GM12878 (cell line): Measurements from ENCODE around the gene PUS3.

Experiments
- POLR2AphosphoS5 ChIP-seq: IDR thresholded peaks from 2 replicates; pipeline ENCODE4 v1.6.1; 2011; ENCODE audit warnings: mild to moderate bottlenecking, low read length, inconsistent platforms
- TF ChIP-seq, protein P1 (sequence below): IDR thresholded peaks from 2 replicates; pipeline ENCODE4 v1.6.1; 2011; ENCODE audit warnings: low read depth, mild to moderate bottlenecking, low read length, moderate library complexity, borderline replicate concordance; ENCODE audit errors: extremely low read depth
- TF ChIP-seq, protein P2 (sequence below): IDR thresholded peaks from 2 replicates; pipeline ENCODE4 v1.6.1; 2012; ENCODE audit warnings: low read depth, low read length, improper control_type of control experiment
- TF ChIP-seq, protein P3 (sequence below), 3 experiments: IDR thresholded peaks in 2 of 3; conservative IDR thresholded peaks in 1 of 3; 2 replicates each; pipeline ENCODE4 v1.5.1; 2011; ENCODE audit warnings: low read depth in 3 of 3, low read length in 3 of 3, mild to moderate bottlenecking in 3 of 3, control low read depth in 2 of 3, moderate library complexity in 2 of 3, inconsistent platforms in 1 of 3, mixed read lengths in 1 of 3; ENCODE audit not compliant: control insufficient read depth in 2 of 3, insufficient read depth in 1 of 3; ENCODE audit errors: extremely low read depth in 1 of 3
- TF ChIP-seq, protein P4 (sequence below): fragments of 450-650 bp; IDR thresholded peaks from 2 replicates; pipeline ENCODE4 v1.6.1; 2016; ENCODE audit warnings: mild to moderate bottlenecking, moderate library complexity, borderline replicate concordance

DNA sequence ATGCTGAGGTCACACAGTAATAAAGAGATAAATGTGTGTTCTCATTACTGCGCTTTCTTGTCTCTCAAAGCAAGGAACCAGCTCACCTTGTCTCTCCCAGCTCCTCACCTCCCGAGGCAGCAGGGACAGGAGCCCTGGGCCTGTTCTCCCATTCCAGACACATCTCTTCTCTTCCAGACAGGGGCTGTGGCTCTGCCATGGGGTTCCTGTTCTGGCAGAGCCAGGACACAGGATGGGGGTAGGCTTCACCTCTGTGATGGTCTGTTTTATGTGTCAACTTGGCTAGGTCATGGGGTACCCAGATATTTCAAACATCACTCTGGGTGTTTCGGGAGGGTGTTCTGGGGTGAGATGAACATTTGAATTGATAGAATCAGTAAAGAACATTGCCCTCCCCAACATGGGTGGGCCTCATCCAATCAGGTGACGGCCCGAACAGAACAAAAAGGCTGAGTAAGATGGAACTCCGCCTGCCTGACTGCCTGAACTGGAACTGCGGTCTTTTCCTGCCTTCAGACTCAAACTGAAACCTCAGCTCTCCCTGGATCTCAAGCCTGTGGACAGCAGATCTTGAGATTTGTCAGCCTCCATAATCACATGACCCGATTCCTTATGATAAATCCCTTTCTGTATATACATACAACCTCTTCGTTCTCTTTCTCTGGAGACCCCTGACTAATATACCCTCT is 40.8 kb upstream of the PUS3 start:
- TF ChIP-seq, protein P1, sequence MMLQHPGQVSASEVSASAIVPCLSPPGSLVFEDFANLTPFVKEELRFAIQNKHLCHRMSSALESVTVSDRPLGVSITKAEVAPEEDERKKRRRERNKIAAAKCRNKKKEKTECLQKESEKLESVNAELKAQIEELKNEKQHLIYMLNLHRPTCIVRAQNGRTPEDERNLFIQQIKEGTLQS = no peak
- TF ChIP-seq, protein P2, sequence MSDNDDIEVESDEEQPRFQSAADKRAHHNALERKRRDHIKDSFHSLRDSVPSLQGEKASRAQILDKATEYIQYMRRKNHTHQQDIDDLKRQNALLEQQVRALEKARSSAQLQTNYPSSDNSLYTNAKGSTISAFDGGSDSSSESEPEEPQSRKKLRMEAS = no peak
- TF ChIP-seq, protein P3, sequence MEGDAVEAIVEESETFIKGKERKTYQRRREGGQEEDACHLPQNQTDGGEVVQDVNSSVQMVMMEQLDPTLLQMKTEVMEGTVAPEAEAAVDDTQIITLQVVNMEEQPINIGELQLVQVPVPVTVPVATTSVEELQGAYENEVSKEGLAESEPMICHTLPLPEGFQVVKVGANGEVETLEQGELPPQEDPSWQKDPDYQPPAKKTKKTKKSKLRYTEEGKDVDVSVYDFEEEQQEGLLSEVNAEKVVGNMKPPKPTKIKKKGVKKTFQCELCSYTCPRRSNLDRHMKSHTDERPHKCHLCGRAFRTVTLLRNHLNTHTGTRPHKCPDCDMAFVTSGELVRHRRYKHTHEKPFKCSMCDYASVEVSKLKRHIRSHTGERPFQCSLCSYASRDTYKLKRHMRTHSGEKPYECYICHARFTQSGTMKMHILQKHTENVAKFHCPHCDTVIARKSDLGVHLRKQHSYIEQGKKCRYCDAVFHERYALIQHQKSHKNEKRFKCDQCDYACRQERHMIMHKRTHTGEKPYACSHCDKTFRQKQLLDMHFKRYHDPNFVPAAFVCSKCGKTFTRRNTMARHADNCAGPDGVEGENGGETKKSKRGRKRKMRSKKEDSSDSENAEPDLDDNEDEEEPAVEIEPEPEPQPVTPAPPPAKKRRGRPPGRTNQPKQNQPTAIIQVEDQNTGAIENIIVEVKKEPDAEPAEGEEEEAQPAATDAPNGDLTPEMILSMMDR (IDR thresholded peaks at IDR 0.05 in 2 of 3, conservative IDR thresholded peaks at IDR 0.05 in 1 of 3; ENCODE audit: control insufficient read depth in 2 of 3, extremely low read depth in 1 of 3, insufficient read depth in 1 of 3, low read depth in 3 of 3, low read length in 3 of 3) = no peak
- no peak for TF ChIP-seq POLR2AphosphoS5
- TF ChIP-seq, protein P4, sequence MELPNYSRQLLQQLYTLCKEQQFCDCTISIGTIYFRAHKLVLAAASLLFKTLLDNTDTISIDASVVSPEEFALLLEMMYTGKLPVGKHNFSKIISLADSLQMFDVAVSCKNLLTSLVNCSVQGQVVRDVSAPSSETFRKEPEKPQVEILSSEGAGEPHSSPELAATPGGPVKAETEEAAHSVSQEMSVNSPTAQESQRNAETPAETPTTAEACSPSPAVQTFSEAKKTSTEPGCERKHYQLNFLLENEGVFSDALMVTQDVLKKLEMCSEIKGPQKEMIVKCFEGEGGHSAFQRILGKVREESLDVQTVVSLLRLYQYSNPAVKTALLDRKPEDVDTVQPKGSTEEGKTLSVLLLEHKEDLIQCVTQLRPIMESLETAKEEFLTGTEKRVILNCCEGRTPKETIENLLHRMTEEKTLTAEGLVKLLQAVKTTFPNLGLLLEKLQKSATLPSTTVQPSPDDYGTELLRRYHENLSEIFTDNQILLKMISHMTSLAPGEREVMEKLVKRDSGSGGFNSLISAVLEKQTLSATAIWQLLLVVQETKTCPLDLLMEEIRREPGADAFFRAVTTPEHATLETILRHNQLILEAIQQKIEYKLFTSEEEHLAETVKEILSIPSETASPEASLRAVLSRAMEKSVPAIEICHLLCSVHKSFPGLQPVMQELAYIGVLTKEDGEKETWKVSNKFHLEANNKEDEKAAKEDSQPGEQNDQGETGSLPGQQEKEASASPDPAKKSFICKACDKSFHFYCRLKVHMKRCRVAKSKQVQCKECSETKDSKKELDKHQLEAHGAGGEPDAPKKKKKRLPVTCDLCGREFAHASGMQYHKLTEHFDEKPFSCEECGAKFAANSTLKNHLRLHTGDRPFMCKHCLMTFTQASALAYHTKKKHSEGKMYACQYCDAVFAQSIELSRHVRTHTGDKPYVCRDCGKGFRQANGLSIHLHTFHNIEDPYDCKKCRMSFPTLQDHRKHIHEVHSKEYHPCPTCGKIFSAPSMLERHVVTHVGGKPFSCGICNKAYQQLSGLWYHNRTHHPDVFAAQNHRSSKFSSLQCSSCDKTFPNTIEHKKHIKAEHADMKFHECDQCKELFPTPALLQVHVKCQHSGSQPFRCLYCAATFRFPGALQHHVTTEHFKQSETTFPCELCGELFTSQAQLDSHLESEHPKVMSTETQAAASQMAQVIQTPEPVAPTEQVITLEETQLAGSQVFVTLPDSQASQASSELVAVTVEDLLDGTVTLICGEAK = no peak
